CD14-positive monocyte (primary cell): ENCODE measurements around the gene EFCAB5. TPM values are rescaled to one million over a fixed set of nuclear protein-coding genes. Genes with fewer than 3 reads are reported as not detected.

Experiments used
- DNase-seq, 3 donors: peaks; one replicate each; pipeline ENCODE4 v3.0.0-alpha.2; 2011 to 2022
- H2AFZ ChIP-seq: 2 replicates; pipeline ENCODE4 v1.6.0; 2012; ENCODE audit warnings: mild to moderate bottlenecking, low read depth, low read length, inconsistent platforms; ENCODE audit not compliant: insufficient read depth, poor library complexity, severe bottlenecking
- H3K27ac ChIP-seq, 2 donors: 1 replicate in 1 of 2; 2 replicates in 1 of 2; pipeline ENCODE4 v1.5.1; 2012 to 2013; ENCODE audit warnings: low read length in 2 of 2, control low read depth in 1 of 2, inconsistent platforms in 1 of 2, low read depth in 1 of 2, mild to moderate bottlenecking in 1 of 2
- H3K27me3 ChIP-seq, 2 donors: one replicate each; pipeline versions ENCODE4 v1.6.0 to v1.6.1; 2011 to 2013; ENCODE audit warnings: low read length in 2 of 2; ENCODE audit not compliant: control insufficient read depth in 2 of 2, insufficient read depth in 2 of 2
- H3K36me3 ChIP-seq, 2 donors: replicated peaks in 1 of 2; 1 replicate in 1 of 2; 2 replicates in 1 of 2; pipeline versions ENCODE4 v1.5.1 to v1.6.1; 2012 to 2013; ENCODE audit warnings: low read length in 2 of 2, control low read depth in 1 of 2, inconsistent platforms in 1 of 2, mild to moderate bottlenecking in 1 of 2; ENCODE audit not compliant: insufficient read depth in 2 of 2, control insufficient read depth in 1 of 2
- H3K4me1 ChIP-seq, 2 donors: 1 replicate in 1 of 2; 2 replicates in 1 of 2; pipeline versions ENCODE4 v1.5.1 to v1.6.1; 2012 to 2013; ENCODE audit warnings: low read length in 2 of 2, control low read depth in 1 of 2, inconsistent platforms in 1 of 2, mild to moderate bottlenecking in 1 of 2, moderate library complexity in 1 of 2; ENCODE audit not compliant: insufficient read depth in 2 of 2, control insufficient read depth in 1 of 2
- H3K4me2 ChIP-seq: replicated peaks from 2 replicates; pipeline ENCODE3; 2012; ENCODE audit warnings: low read length, moderate library complexity, mild to moderate bottlenecking; ENCODE audit not compliant: poor library complexity, severe bottlenecking; ENCODE audit errors: extremely low read depth
- H3K4me3 ChIP-seq, 3 experiments: fragments of 200-600 bp in 1 of 3; sonication (generic) in 1 of 3; replicated peaks in 1 of 3; 1 replicate in 2 of 3; 2 replicates in 1 of 3; pipeline ENCODE4 v1.5.1; 2011 to 2013; ENCODE audit warnings: low read length in 3 of 3, mild to moderate bottlenecking in 3 of 3, control low read depth in 2 of 3, low read depth in 2 of 3, inconsistent platforms in 1 of 3, moderate library complexity in 1 of 3
- H3K79me2 ChIP-seq: 2 replicates; pipeline ENCODE4 v1.6.0; 2012; ENCODE audit warnings: mild to moderate bottlenecking, control low read depth, inconsistent platforms, low read length, moderate library complexity; ENCODE audit not compliant: insufficient read depth
- H3K9ac ChIP-seq: 2 replicates; pipeline ENCODE4 v1.6.0; 2017; ENCODE audit warnings: low read length, mild to moderate bottlenecking; ENCODE audit not compliant: insufficient read depth, poor library complexity, severe bottlenecking
- H3K9me3 ChIP-seq, 2 donors: replicated peaks in 1 of 2; 1 replicate in 1 of 2; 2 replicates in 1 of 2; pipeline versions ENCODE4 v1.5.1 to v1.6.1; 2012 to 2013; ENCODE audit warnings: low read length in 2 of 2, control low read depth in 1 of 2; ENCODE audit not compliant: control insufficient read depth in 1 of 2, insufficient read depth in 1 of 2
- H4K20me1 ChIP-seq: 2 replicates; pipeline ENCODE4 v1.6.0; 2012; ENCODE audit warnings: mild to moderate bottlenecking, low read length, control low read depth, moderate library complexity; ENCODE audit not compliant: insufficient read depth
- H3K27ac Mint-ChIP-seq, 7 donors: one replicate each; pipeline ENCODE4 v1.8.0; 2020; ENCODE audit warnings: mild to moderate bottlenecking in 7 of 7, mixed read lengths in 7 of 7, moderate library complexity in 6 of 7, inconsistent platforms in 2 of 7
- H3K27me3 Mint-ChIP-seq, 3 donors: one replicate each; pipeline ENCODE4 v1.8.0; 2021 to 2022; ENCODE audit warnings: low read depth in 3 of 3, mild to moderate bottlenecking in 3 of 3, mixed read lengths in 3 of 3, moderate library complexity in 3 of 3, inconsistent platforms in 1 of 3
- H3K36me3 Mint-ChIP-seq, 2 donors: one replicate each; pipeline ENCODE4 v1.8.0; 2020; ENCODE audit warnings: mixed read lengths in 2 of 2, inconsistent platforms in 1 of 2, mild to moderate bottlenecking in 1 of 2
- H3K4me1 Mint-ChIP-seq: one replicate; pipeline ENCODE4 v1.8.0; 2020; ENCODE audit warnings: mild to moderate bottlenecking, mixed read lengths
- H3K4me3 Mint-ChIP-seq, 2 donors: one replicate each; pipeline ENCODE4 v1.8.0; 2020; ENCODE audit warnings: mild to moderate bottlenecking in 2 of 2, mixed read lengths in 2 of 2, moderate library complexity in 1 of 2
- H3K9me3 Mint-ChIP-seq, 7 donors: one replicate each; pipeline ENCODE4 v1.8.0; 2020 to 2022; ENCODE audit warnings: mixed read lengths in 7 of 7, mild to moderate bottlenecking in 6 of 7, moderate library complexity in 6 of 7, inconsistent platforms in 2 of 7
- CTCF ChIP-seq: fragments of 200-600 bp; IDR thresholded peaks from one replicate; pipeline ENCODE4 v1.8.0; 2022; ENCODE audit warnings: antibody characterized with exemption, mild to moderate bottlenecking
- WGBS: methylation state at CpG from one replicate; pipeline ENCODE4 v1.1.5; 2013; ENCODE audit warnings: missing lambda C conversion rate; ENCODE audit not compliant: insufficient coverage; 5-methylcytosine and 5-hydroxymethylcytosine counted together
- intact Hi-C, 2 donors: fragments of 100-400 bp; cut with micrococcal nuclease; formaldehyde crosslinking; loops; one replicate each; pipeline versions ENCODE4 v1.15.0 to v1.15.1; 2023
- polyA plus RNA-seq, 3 donors: library from polyadenylated mRNA; depleted of rRNA in 1 of 3; unstranded in 2 of 3; stranded (reverse) in 1 of 3; fragments of 300-500 nt in 2 of 3; fragments of >200 nt in 1 of 3; fragmentation: Illumina TruSeq in 2 of 3; gene quantifications; 1 replicate in 2 of 3; 2 replicates in 1 of 3; pipeline ENCODE4 v1.2.3, GENCODE V29; 2012 to 2021

EFCAB5 gene
- polyA plus RNA-seq, 3 donors: 0.04 TPM; not detected in 2

GRCh38 chr17:29982991-29983653 is 41.7 kb downstream of the EFCAB5 start:
- intact Hi-C loops: no loop called here
- Histone ChIP-seq H3K9ac (no peak overlapping the region), H3K9me3 (peaks cover 11 to 13% of the 10 kb centered on the region in 2 donors), H3K27ac (no peak overlapping the region), H4K20me1 (no peaks in the 10 kb centered on the region), H2AFZ (no peak overlapping the region), H3K4me2 (no peak overlapping the region), H3K27me3 (no peaks in the 10 kb centered on the region), H3K36me3 (no peaks in the 10 kb centered on the region), H3K4me3 (no peak overlapping the region), H3K79me2 (no peaks in the 10 kb centered on the region), H3K4me1 (no peaks in the 10 kb centered on the region)
- Mint-ChIP-seq H3K36me3 (peaks cover 0 to 5% of the 10 kb centered on the region in 2 donors), H3K4me1 (no peaks in the 10 kb centered on the region), H3K27ac (no peak overlapping the region), H3K9me3 (peaks cover 2 to 18% (median 13%) of the 10 kb centered on the region in 7 donors), H3K27me3 (peaks cover 0 to 2% (median 0%) of the 10 kb centered on the region in 3 donors), H3K4me3 (no peak overlapping the region)
- no CpG with 5 or more reads among the region's 1 CpG for WGBS
- no peak for TF ChIP-seq CTCF
- no peak for DNase-seq

GRCh38 chr17:29996458-29996857 is 55.0 kb downstream of the EFCAB5 start:
- no peak overlapping the region for H3K27ac Mint-ChIP-seq
- H4K20me1 ChIP-seq: no peaks in the 10 kb centered on the region
- peaks cover under 1 to 12% (median 5%) of the 10 kb centered on the region in 7 donors for H3K9me3 Mint-ChIP-seq
- no peaks in the 10 kb centered on the region for H3K4me1 Mint-ChIP-seq
- no peak overlapping the region for H2AFZ ChIP-seq
- peaks cover 0 to 6% of the 10 kb centered on the region in 2 donors for H3K9me3 ChIP-seq
- H3K27me3 ChIP-seq: no peaks in the 10 kb centered on the region
- H3K4me1 ChIP-seq: no peaks in the 10 kb centered on the region
- no peak overlapping the region for H3K4me2 ChIP-seq
- H3K36me3 ChIP-seq: no peaks in the 10 kb centered on the region
- WGBS: 94% methylated on average over 2 of the region's 3 CpGs
- peaks cover 0 to 2% (median 0%) of the 10 kb centered on the region in 3 donors for H3K27me3 Mint-ChIP-seq
- no peak overlapping the region for H3K9ac ChIP-seq
- no peak overlapping the region for H3K4me3 ChIP-seq
- no peak for TF ChIP-seq CTCF
- H3K36me3 Mint-ChIP-seq: no peaks in the 10 kb centered on the region
- H3K79me2 ChIP-seq: no peaks in the 10 kb centered on the region
- no peak overlapping the region for H3K27ac ChIP-seq
- no peak for DNase-seq
- intact Hi-C loops: no loop called here
- H3K4me3 Mint-ChIP-seq: no peak overlapping the region
